ENCODE measurements around the gene HDAC6.

DNA sequence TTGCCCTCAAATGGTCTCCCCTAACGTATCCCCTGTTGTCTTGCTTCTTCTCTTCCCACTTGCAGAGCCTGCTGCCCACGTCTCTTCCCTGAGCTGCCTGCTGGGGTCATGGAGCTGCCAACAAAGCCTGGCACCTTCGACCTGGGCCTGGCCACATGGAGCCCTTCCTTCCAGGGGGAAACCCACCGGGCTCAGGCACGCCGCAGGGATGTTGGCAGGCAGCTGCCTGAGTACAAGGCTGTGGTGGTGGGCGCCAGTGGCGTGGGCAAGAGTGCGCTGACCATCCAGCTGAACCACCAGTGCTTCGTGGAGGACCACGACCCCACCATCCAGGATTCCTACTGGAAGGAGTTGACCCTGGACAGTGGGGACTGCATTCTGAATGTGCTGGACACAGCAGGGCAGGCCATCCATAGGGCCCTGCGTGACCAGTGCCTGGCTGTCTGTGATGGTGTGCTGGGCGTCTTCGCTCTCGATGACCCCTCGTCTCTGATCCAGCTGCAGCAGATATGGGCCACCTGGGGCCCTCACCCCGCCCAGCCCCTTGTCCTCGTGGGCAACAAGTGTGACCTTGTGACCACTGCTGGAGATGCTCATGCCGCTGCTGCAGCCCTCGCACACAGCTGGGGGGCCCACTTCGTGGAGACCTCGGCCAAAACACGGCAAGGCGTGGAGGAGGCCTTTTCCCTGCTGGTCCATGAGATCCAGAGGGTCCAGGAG, 27.3 kb downstream of the HDAC6 start:
- TF ChIP-seq, protein P1, sequence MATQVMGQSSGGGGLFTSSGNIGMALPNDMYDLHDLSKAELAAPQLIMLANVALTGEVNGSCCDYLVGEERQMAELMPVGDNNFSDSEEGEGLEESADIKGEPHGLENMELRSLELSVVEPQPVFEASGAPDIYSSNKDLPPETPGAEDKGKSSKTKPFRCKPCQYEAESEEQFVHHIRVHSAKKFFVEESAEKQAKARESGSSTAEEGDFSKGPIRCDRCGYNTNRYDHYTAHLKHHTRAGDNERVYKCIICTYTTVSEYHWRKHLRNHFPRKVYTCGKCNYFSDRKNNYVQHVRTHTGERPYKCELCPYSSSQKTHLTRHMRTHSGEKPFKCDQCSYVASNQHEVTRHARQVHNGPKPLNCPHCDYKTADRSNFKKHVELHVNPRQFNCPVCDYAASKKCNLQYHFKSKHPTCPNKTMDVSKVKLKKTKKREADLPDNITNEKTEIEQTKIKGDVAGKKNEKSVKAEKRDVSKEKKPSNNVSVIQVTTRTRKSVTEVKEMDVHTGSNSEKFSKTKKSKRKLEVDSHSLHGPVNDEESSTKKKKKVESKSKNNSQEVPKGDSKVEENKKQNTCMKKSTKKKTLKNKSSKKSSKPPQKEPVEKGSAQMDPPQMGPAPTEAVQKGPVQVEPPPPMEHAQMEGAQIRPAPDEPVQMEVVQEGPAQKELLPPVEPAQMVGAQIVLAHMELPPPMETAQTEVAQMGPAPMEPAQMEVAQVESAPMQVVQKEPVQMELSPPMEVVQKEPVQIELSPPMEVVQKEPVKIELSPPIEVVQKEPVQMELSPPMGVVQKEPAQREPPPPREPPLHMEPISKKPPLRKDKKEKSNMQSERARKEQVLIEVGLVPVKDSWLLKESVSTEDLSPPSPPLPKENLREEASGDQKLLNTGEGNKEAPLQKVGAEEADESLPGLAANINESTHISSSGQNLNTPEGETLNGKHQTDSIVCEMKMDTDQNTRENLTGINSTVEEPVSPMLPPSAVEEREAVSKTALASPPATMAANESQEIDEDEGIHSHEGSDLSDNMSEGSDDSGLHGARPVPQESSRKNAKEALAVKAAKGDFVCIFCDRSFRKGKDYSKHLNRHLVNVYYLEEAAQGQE (IDR thresholded peaks at IDR 0.05; ENCODE audit: insufficient replicate concordance, low read depth) = no peak
- TF ChIP-seq, protein P2, sequence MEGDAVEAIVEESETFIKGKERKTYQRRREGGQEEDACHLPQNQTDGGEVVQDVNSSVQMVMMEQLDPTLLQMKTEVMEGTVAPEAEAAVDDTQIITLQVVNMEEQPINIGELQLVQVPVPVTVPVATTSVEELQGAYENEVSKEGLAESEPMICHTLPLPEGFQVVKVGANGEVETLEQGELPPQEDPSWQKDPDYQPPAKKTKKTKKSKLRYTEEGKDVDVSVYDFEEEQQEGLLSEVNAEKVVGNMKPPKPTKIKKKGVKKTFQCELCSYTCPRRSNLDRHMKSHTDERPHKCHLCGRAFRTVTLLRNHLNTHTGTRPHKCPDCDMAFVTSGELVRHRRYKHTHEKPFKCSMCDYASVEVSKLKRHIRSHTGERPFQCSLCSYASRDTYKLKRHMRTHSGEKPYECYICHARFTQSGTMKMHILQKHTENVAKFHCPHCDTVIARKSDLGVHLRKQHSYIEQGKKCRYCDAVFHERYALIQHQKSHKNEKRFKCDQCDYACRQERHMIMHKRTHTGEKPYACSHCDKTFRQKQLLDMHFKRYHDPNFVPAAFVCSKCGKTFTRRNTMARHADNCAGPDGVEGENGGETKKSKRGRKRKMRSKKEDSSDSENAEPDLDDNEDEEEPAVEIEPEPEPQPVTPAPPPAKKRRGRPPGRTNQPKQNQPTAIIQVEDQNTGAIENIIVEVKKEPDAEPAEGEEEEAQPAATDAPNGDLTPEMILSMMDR (IDR thresholded peaks at IDR 0.05; ENCODE audit: insufficient read depth, low read length) = no peak
- no peak for TF ChIP-seq POLR2AphosphoS5 (IDR thresholded peaks at IDR 0.05; ENCODE audit: low read depth)
